ENCODE measurements around the gene TP53.
A peak's percentile ranks its signal among the peaks of the same experiment; 100 is the strongest.
"Not testable (repeated sequence)": the region's sequence is repeated elsewhere in the genome, so short reads cannot be mapped to it uniquely, and the experiment has no call there.

Gene TP53

DNA sequence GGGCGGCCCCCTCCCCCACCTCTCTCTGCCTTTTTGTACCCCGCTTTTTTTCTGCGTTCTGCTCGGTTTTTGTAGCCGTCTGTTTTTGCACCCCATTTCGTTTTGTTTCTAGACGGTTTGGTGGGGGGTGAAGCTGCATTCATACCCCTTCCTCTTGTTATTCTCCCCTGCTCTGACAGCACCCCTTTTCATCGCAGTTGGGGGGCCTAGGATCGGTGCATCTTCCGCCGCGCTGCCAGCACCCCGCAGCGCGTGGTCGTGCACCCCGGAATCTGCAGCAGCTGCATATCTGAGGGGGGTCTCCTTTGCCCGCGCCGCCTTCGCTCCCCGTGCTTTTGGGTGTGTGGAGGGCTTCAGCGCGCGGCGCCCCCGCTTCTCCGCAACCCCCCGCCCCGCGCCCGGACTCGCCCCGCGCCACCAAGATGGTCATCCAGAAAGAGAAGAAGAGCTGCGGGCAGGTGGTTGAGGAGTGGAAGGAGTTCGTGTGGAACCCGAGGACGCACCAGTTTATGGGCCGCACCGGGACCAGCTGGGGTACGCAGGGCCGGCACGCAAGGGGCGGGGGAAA lies 36.1 kb downstream of the TP53 start:
- Histone ChIP-seq H3K9me3 (ENCODE audit: insufficient read depth, low read length) (no peaks in the 10 kb centered on the region), H3K27me3 (ENCODE audit: insufficient read depth, insufficient read length) (peaks cover 22% of the 10 kb centered on the region), H3K4me1 (ENCODE audit: insufficient read depth, insufficient read length) (peaks cover 9% of the 10 kb centered on the region), H3K4me3 (ENCODE audit: insufficient read length, low read depth) (peak overlapping the region; percentile 59), H3K9ac (ENCODE audit: insufficient read length, low read depth) (peak overlapping the region; percentile 64), H3K36me3 (ENCODE audit: insufficient read depth, insufficient read length, low read length) (no peaks in the 10 kb centered on the region)
- no peak for DNase-seq (ENCODE audit: low read depth, low spot score)
- no peak for TF ChIP-seq ZNF274 (IDR thresholded peaks at IDR 0.05; ENCODE audit: low read depth, low read length)

DNA sequence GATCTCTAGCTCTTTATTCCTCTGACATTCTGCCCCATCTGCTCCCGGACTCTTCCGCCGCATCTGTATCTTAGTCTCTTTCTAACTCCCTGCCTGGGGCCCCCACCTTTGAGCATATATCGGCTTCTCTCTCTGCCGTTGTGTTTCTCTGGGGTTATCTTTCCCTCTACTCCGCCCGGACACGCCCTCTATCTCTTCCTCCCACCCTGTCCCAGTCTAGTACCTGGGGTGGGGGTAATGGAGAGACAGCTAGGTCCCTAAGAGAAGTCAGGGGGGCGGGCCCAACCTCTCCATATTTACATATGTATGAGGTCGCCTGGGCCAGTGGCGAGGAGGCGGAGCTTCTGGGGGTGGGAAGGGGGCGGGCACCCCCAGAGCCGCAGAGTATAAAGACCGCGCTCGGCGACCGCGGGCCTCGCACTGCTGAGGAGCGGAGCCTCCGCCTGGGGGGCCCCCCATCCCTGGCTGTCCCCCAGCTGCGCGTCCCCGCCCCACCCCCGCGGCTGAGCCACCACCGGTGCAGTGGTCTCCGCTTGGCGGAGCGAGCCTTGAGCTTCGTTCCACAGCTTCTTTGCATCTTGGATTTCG lies 36.7 kb downstream of the TP53 start, which contains the start of gene ATP1B2:
Gene ATP1B2 (plus strand): TSS at position 418 of the 588 bp plus-strand sequence. CDS start 593 bp downstream, outside the sequence.
- H3K4me1 ChIP-seq (ENCODE audit: insufficient read depth, insufficient read length), result peaks cover 9% of the 10 kb centered on the region
- no peak for TF ChIP-seq ZNF274 (IDR thresholded peaks at IDR 0.05; ENCODE audit: low read depth, low read length)
- peak within 1 kb of the TSS; percentile 59 for H3K4me3 ChIP-seq (ENCODE audit: insufficient read length, low read depth)
- no peaks in the 10 kb centered on the region for H3K9me3 ChIP-seq (ENCODE audit: insufficient read depth, low read length)
- DNase-seq (ENCODE audit: low read depth, low spot score), result peak; percentile 74
- H3K36me3 ChIP-seq (ENCODE audit: insufficient read depth, insufficient read length, low read length), result no peaks in the 10 kb centered on the region
- H3K9ac ChIP-seq (ENCODE audit: insufficient read length, low read depth), result peak within 1 kb of the TSS; percentile 74
- H3K27me3 ChIP-seq (ENCODE audit: insufficient read depth, insufficient read length), result peaks cover 22% of the 10 kb centered on the region

DNA sequence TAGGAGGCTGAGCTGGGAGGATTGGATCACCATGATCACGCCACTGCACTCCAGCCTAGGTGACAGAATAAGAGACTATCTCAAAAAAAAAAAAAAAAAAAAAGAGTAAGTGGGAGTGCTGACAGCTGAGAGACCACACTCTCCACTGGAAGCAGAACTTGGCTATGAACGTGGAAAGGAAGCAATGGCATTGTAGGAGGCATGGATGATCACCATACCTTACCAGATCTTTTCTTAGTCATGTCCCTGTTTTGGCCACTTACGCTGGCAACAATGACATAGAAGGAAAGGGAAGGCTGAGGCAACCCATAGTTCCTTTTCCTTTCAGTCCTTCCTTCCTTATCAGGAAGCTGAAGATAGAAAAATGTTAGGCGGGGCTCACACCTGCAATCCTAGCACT lies 40.3 kb downstream of the TP53 start:
- TF ChIP-seq ZNF274 (IDR thresholded peaks at IDR 0.05; ENCODE audit: low read depth, low read length), result no peak
- no peak for TF ChIP-seq SUZ12 (IDR thresholded peaks at IDR 0.05; ENCODE audit: extremely low read depth, insufficient read depth, insufficient read length)
- TF ChIP-seq YY1 (IDR thresholded peaks at IDR 0.05; ENCODE audit: insufficient read depth, insufficient read length), result no peak
- no peaks in the 10 kb centered on the region for H3K36me3 ChIP-seq (ENCODE audit: insufficient read depth, insufficient read length, low read length)
- no peak overlapping the region for H3K4me3 ChIP-seq (ENCODE audit: insufficient read length, low read depth)
- no peaks in the 10 kb centered on the region for H3K9me3 ChIP-seq (ENCODE audit: insufficient read depth, low read length)
- H3K27me3 ChIP-seq (ENCODE audit: insufficient read depth, insufficient read length), result peaks cover 11% of the 10 kb centered on the region
- H3K9ac ChIP-seq (ENCODE audit: insufficient read length, low read depth), result no peak overlapping the region
- H3K4me1 ChIP-seq (ENCODE audit: insufficient read depth, insufficient read length), result peaks cover 4% of the 10 kb centered on the region
- no peak for DNase-seq (ENCODE audit: low read depth, low spot score)

- Histone ChIP-seq H3K27me3 (ENCODE audit: insufficient read depth, insufficient read length) (peaks cover 6% of the 10 kb centered on the region), H3K9ac (ENCODE audit: insufficient read length, low read depth) (no peak overlapping the region), H3K4me3 (ENCODE audit: insufficient read length, low read depth) (no peak overlapping the region), H3K4me1 (ENCODE audit: insufficient read depth, insufficient read length) (peaks cover 3% of the 10 kb centered on the region), H3K36me3 (ENCODE audit: insufficient read depth, insufficient read length, low read length) (no peaks in the 10 kb centered on the region), H3K9me3 (ENCODE audit: insufficient read depth, low read length) (no peaks in the 10 kb centered on the region)
- DNase-seq (ENCODE audit: low read depth, low spot score), result no peak
- no peak for TF ChIP-seq YY1 (IDR thresholded peaks at IDR 0.05; ENCODE audit: insufficient read depth, insufficient read length)
- no peak for TF ChIP-seq SUZ12 (IDR thresholded peaks at IDR 0.05; ENCODE audit: extremely low read depth, insufficient read depth, insufficient read length)
These were observed 40.8 kb downstream of the TP53 start for GRCh38 chr17:7646457-7646856.

GRCh38 chr17:7644775-7645174 lies 42.5 kb downstream of the TP53 start:
- H3K9ac ChIP-seq (ENCODE audit: insufficient read length, low read depth), result no peak overlapping the region
- H3K27me3 ChIP-seq (ENCODE audit: insufficient read depth, insufficient read length), result no peaks in the 10 kb centered on the region
- no peaks in the 10 kb centered on the region for H3K9me3 ChIP-seq (ENCODE audit: insufficient read depth, low read length)
- H3K4me1 ChIP-seq (ENCODE audit: insufficient read depth, insufficient read length), result no peaks in the 10 kb centered on the region
- no peak for TF ChIP-seq YY1 (IDR thresholded peaks at IDR 0.05; ENCODE audit: insufficient read depth, insufficient read length)
- TF ChIP-seq ZNF274 (IDR thresholded peaks at IDR 0.05; ENCODE audit: low read depth, low read length), result no peak
- TF ChIP-seq SUZ12 (IDR thresholded peaks at IDR 0.05; ENCODE audit: extremely low read depth, insufficient read depth, insufficient read length), result no peak
- no peaks in the 10 kb centered on the region for H3K36me3 ChIP-seq (ENCODE audit: insufficient read depth, insufficient read length, low read length)
- no peak for DNase-seq (ENCODE audit: low read depth, low spot score)
- no peak overlapping the region for H3K4me3 ChIP-seq (ENCODE audit: insufficient read length, low read depth)

DNA sequence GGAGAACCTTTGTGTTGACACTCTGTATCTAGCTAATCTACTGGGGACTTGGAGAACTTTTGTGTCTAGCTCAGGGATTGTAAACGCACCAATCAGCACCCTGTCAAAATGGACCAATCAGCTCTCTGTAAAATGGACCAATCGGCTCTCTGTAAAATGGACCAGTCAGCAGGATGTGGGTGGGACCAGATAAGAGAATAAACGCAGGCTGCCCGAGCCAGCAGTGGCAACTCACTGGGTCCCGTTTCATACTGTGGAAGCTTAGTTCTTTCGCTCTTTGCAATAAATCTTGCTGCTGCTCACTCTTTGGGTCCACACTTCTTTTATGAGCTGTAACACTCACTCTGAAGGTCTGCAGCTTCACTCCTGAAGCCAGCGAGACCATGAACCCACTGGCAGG lies 45.7 kb downstream of the TP53 start:
- H3K27me3 ChIP-seq (ENCODE audit: insufficient read depth, insufficient read length); H3K4me1 ChIP-seq (ENCODE audit: insufficient read depth, insufficient read length); H3K9me3 ChIP-seq (ENCODE audit: insufficient read depth, low read length); DNase-seq (ENCODE audit: low read depth, low spot score); H3K36me3 ChIP-seq (ENCODE audit: insufficient read depth, insufficient read length, low read length); H3K9ac ChIP-seq (ENCODE audit: insufficient read length, low read depth); H3K4me3 ChIP-seq (ENCODE audit: insufficient read length, low read depth): not testable (repeated sequence)

DNA sequence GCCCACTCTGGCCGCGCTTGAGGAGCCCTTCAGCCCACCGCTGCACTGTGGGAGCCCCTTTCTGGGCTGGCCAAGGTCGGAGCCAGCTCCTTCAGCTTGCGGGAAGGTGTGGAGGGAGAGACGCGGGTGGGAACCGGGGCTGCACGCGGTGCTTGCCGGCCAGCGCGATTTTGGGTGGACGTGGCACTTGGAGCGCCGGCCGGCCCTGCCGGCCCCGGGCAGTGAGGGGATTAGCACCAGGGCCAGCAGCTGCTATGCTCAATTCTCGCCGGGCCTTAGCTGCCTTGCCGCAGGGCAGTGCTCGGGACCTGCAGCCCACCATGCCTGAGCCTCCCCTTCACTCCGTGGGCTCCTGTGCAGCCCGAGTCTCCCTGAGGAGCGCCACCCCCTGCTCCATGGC lies 46.5 kb downstream of the TP53 start:
- Histone ChIP-seq H3K4me3 (ENCODE audit: insufficient read length, low read depth) (no peak overlapping the region), H3K9ac (ENCODE audit: insufficient read length, low read depth) (no peak overlapping the region), H3K9me3 (ENCODE audit: insufficient read depth, low read length) (no peaks in the 10 kb centered on the region), H3K4me1 (ENCODE audit: insufficient read depth, insufficient read length) (no peaks in the 10 kb centered on the region), H3K36me3 (ENCODE audit: insufficient read depth, insufficient read length, low read length) (no peaks in the 10 kb centered on the region), H3K27me3 (ENCODE audit: insufficient read depth, insufficient read length) (no peaks in the 10 kb centered on the region)
- no peak for TF ChIP-seq YY1 (IDR thresholded peaks at IDR 0.05; ENCODE audit: insufficient read depth, insufficient read length)
- no peak for TF ChIP-seq SUZ12 (IDR thresholded peaks at IDR 0.05; ENCODE audit: extremely low read depth, insufficient read depth, insufficient read length)
- TF ChIP-seq ZNF274 (IDR thresholded peaks at IDR 0.05; ENCODE audit: low read depth, low read length), result no peak
- no peak for DNase-seq (ENCODE audit: low read depth, low spot score)

- no peak for DNase-seq (ENCODE audit: low read depth, low spot score)
- H3K9ac ChIP-seq (ENCODE audit: insufficient read length, low read depth), result peak overlapping the region; percentile 50
- H3K4me1 ChIP-seq (ENCODE audit: insufficient read depth, insufficient read length), result peaks cover 2% of the 10 kb centered on the region
- no peak for TF ChIP-seq ZNF274 (IDR thresholded peaks at IDR 0.05; ENCODE audit: low read depth, low read length)
- no peak for TF ChIP-seq SUZ12 (IDR thresholded peaks at IDR 0.05; ENCODE audit: extremely low read depth, insufficient read depth, insufficient read length)
- TF ChIP-seq YY1 (IDR thresholded peaks at IDR 0.05; ENCODE audit: insufficient read depth, insufficient read length), result no peak
- H3K27me3 ChIP-seq (ENCODE audit: insufficient read depth, insufficient read length), result no peaks in the 10 kb centered on the region
- no peaks in the 10 kb centered on the region for H3K36me3 ChIP-seq (ENCODE audit: insufficient read depth, insufficient read length, low read length)
- H3K9me3 ChIP-seq (ENCODE audit: insufficient read depth, low read length), result no peaks in the 10 kb centered on the region
- H3K4me3 ChIP-seq (ENCODE audit: insufficient read length, low read depth), result no peak overlapping the region
These were observed 51.1 kb downstream of the TP53 start for GRCh38 chr17:7636163-7636562.
